Fibroblast of skin of right quadriceps (primary cell): ENCODE results near the gene KRT3.

ENCODE experiments used
- DNase-seq: peaks from one replicate; pipeline ENCODE4 v3.0.0-alpha.2; 2013

KRT3 gene

DNA sequence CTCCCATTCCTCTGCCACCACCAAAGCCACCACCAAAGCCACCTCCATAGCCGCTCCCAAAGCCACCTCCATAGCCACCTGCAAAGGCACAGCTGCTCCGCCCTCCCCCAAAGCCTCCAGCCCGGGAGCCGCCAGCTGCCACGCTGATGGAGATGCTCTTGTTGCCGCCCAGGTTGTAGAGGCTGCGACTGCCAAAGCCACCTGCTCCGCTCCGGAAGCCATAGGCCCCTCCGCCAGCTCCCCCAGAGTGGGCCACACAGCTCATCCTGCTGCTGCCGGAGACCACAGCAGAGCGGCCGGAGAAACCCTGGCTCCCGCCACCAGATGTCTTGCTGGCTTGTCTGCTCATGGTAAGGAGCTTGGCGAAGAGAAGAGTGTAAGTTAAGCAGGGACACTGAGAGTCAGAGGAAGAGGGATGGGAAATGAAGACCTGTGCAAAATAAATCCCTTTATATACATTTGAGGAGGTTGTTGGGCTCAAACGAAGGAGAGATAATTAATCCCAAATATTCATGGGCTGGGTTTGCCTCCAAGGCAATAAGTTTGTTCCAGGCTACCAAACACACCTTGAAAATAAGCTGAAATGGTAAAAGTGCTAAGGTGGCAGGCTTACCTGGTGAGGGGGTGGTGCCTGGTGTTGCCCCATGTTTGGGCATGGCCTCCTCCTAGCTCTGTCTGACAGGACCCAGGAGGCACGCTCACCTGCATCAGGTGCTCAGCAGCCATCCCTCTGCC, at the start of gene KRT3:
KRT3 (minus strand) TSS at position 424 of the 735 bp plus-strand sequence; CDS start at position 349, 75 bp downstream.
- DNase-seq, result no peak

DNA sequence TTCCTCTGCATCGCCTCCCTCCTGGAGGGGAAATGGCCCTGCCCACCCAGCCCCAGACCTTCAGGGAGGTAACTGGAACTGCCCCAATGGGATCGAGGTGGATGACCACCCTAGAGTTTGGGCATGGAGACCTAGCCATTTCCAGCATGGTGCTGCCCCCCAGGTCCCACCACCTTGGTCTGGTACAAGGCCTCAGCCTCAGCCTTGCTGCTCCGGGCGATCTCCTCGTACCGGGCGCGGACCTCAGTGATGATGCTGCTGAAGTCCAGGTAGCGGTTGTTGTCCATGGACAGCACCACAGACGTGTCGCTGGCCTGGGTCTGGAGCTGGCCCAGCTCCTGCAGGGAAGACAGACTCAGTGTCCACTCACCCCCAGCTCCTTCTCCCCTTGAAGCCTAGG, 48.5 kb upstream of the KRT3 start:
- DNase-seq, result no peak

- DNase-seq, result no peak
These were observed 43.7 kb upstream of the KRT3 start for GRCh38 chr12:52839436-52840105.

DNA sequence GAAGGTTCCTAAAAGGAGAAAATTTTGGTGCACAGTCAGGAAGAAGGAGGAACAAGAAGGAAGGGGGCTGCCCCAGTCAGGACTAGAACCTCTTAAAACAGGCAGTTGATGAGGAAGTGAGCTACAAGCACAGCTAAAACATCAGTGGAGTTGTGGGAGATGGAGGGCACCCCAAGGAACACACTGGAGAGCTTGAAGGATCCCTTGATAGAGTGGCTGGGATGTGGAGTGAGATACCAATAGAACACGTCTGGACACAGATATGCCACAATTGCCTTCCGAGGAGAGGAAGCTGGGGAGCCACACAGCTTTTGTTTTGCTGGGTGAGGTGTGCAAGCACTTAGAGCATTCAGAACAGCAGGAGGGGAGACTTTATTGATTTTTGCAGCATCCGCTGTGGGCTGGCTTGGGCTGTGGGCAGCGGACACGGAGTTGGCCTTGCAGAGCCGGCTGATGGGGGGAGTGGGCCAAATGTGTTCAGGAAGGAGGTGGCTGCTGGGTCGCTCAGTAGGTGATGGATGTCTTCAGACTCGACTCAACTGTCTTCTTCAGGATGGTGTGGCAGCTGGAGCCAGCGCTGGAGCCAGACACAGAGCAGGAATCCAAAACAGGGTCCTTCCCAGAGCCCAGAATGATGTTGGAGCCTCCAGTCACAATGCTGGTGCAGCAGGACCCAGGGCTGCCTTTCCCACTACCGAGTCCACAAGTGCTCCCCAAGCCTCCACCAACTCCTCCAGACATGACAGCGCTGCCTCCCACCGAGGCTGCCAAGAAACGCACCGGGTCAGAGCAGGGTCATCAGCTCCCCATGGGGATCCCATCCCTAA, 42.9 kb upstream of the KRT3 start:
- no peak for DNase-seq

DNA sequence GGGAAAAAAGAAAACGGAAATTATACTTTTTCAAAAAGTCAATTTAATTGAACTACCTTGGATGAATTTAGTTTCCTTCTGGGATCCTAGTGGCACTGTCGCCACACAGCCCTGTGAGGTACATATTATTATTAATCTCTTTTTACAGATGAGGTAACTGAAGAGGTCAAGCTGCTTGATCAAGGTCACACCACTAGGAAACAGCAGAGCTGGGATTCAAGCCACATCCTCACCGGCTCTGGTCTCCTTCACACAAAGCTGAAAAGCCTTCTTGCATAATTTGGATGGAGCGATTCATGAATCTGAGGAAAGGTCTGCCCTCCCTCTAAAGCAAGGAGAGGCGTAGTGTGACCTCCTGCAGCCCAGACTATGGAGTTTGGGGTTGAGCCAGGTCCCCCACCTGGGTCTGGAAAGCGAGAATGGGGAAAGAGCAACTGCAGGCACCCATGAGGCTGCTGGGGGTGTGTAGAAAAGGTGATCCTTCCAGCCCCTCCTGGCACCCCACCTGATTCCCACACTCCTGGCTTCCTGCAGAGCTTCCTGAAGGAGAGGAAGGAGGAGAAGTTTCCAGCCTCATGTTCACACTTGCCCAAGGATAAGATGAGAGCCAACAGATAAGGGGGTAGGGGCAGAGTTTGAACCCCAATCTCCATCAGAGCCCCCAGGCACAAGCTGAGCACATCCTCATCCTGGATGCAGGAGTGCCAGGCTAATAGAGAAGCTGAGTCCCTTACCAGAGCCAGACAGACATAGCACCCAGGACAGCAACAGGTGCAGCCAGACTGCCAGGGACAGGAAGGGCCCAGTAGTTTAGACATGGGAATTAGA, 42.1 kb upstream of the KRT3 start:
- DNase-seq, result no peak

- peak; percentile 68 for DNase-seq
These were observed 41.5 kb upstream of the KRT3 start for GRCh38 chr12:52837413-52837741.

GRCh38 chr12:52836491-52837412, 40.8 kb upstream of the KRT3 start:
- DNase-seq, result no peak

DNA sequence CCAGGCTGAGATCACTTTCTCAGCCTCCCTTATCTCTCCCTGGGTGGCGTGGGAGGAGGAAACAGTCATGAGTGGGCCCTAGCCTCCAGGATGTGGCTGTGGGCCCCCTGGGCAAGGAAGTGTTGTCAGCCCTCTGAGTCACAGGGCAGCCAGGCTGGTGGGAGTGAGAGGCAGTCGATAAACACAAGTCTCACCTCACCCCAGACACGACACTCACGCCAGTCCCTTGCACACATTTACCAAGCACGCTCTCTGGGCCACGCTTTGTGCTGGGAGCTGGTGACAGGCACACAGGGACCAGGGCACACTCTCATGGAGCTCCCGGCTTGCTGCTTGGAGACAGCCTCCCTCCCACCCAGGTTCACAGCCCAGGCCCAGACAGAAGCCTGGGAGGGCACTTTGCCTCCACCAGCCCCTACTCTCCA, 40.1 kb upstream of the KRT3 start:
- DNase-seq, result peak; percentile 41

DNA sequence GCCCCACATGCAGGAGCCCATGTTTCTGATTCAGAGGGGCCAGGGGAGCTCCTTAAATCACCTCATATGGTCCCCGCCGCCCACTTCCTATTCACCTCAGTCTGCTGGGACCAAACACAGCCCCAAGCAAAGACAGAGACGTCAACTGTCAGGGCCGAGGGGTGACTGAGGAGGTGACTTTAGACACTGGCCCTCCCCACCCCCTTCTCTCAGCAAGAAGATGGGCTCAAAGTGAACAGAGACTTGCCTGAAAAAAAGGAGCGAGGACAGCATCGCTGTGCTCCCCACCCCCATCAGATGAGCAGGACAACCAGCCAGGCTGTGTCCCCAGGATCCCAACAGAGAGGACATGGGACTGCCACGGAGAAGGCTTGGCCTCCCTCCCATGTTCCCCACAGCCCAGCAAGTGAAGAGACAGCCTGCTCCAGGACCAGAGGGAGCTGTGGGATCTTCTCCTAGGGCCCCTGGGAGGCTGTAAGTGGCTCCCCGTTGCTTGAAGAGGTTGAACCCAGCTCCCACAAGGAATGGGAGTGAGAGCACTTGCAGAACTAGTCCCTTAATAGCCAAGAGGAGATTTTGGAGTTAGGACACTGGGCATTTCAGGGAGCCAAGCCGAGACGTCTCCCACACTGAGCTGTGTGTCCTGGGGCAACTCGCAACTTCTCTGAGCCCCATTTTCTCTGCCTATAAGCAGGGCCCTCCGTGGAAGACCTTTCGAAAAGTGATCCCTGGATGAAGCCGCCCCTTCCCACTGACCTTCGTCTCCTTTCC, 39.5 kb upstream of the KRT3 start:
- DNase-seq, result no peak

- no peak for DNase-seq
These were observed 38.7 kb upstream of the KRT3 start for GRCh38 chr12:52834727-52835001.

GRCh38 chr12:52833922-52834726, 38.2 kb upstream of the KRT3 start, which contains the start of gene KRT79:
KRT79 (minus strand) TSS chr12:52834311; CDS start chr12:52834260, 51 bp downstream.
- no peak for DNase-seq

DNA sequence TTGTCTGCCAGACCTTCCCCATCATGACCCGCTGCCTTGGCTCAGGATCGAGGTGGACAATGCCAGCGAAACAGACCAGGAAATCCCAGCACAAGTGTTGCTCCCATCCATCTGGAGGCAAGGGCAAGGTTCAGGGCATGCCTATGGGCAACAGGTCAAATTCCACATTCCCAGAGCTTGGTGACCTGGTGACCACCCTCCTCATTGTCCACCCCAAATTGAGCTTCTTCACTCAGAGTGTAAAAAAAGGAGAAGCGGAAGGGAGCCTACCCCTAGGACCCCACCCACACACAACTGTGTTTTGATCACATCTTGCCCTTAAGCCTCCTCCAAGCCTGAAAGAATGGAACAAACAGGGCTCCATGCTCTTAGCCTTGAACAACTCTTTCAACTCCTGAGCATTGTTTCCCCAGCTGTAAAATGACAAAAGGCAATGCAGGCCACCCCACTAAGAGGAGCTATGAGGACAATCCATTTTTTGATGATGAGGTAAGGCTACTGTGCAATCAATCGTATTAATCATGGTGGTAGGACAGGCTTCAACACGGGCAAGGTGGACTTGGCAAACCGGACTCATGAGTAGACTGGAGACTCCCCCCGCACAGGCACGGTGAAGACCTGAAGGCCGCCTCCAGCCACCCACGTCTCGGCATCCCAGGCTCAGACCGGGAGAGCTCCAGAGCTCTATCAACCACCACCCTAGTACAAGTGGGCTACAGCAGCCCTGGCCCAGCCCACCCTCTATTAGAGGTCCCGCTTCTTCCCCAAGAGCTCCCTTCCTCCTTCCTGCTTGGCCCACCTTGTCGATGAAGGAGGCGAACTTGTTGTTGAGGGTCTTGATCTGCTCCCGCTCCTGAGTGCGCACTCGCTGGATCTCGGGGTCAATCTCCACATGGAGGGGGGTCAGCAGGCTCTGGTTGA, 37.3 kb upstream of the KRT3 start:
- DNase-seq, result no peak

- no peak for DNase-seq
These were observed 36.5 kb upstream of the KRT3 start for GRCh38 chr12:52832451-52832850.

DNA sequence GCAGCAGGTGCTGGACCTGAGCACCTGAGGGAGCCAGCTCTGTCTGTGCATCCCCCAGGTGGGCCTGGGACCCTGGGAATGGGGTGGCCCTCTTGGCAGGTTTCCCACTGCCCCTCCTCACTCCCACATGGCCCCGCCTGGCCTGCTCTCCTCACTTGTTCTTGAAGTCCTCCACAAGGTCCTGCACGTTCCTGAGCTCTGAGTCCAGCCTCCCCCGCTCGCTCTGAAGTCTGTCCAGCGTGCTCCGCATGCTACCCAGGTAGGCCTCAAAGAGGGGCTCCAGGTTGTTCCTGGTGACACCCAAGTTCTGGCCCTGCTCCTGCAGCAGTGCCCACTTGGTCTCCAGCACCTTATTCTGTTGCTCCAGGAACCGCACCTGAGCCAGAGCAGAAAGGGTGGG, 35.3 kb upstream of the KRT3 start:
- no peak for DNase-seq

DNA sequence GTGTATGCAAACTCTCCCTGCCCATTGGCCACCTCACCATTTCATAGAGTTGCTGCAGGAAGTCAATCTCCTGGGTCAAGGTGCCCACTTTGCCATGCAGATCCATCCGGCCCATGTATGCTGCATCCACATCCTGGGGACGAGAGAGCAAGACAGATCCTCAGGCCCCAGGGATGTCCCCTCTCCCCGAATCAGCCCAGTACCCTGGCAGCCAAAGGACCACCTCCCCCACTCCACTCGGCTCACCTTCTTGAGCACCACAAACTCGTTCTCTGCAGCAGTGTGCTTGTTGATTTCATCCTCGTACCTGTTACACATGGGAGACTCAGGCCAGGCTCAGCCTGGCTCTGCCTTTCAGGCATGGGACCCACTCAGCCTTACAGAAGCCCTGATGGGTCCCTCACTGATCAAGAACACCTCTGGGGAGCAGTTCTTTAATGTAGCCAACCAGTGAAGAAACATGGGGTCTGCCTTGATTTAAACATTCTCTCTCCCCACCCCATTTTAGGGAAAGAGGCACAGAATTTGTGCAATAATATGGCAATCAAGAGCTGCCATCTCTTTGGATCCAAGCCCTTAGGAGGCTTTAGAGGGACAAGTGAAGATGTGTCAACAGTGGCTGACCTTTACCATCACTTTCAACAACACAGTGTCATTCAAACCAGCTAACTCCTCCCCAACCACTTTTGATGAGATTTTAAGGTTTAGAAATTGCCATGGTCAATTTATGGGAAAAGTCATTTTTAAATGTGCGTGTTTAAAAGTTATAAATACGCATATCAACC, 34.3 kb upstream of the KRT3 start:
- DNase-seq, result no peak

- DNase-seq, result peak; percentile 11
These were observed 32.7 kb upstream of the KRT3 start for GRCh38 chr12:52828591-52829021.

- DNase-seq, result no peak
These were observed 32.2 kb upstream of the KRT3 start for GRCh38 chr12:52828156-52828555.

DNA sequence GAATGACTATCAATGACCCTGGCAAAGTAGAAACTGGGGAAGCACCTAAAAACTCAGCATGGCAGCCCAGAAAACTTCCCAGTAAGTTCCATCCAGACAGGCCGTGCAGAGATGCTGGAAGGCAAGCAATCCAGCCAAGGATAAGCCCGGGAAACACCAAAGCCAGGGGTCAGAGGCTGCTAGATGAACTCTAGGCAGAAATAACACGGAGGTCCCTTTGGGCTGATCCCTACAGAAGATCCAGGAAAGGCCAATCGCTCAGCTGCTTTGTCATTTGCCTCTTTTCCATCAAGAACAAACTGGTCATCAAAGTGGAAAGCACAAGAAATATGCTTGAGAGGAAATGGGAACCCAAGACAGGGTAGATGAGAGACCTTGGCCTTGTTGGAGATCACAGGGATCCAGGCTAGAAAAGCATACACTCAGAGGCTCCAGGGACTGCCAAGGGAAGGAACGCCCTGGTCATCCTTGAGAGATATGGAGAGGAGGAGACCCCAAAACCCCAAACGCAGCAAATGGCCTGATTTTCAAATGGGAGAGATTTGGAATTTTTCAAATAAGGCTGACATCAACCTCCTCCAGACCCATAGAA, 31.7 kb upstream of the KRT3 start:
- DNase-seq, result no peak
